ENCODE measurements around the gene NUDT1. TPM values are rescaled to one million over a fixed set of nuclear protein-coding genes. Genes with fewer than 3 reads are reported as not detected.
"Not testable (repeated sequence)": the region's sequence is repeated elsewhere in the genome, so short reads cannot be mapped to it uniquely, and the experiment has no call there.

Gene NUDT1
- total RNA-seq, 1 donor from 2014 or later = 71.2 TPM

DNA sequence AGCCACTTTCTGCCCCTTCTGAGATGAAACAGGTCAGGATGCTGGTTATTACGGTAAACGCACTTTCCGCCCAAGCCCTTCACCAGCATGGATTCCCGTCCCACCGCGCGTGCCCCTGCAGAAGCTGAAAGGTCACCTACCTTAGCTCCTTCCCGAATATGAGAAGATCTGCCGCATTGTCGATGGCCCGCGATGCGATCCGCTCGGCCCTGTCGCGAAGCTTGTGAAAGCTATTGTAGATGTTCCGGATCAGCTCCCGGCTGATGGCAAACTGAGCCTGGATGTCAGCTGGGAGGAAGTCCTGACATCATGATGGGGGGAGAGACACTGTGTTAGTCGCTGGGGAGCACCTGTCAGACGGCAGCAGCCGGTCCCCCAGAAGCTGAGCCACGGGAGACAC is 22.1 kb downstream of the NUDT1 start:
- intact Hi-C loops (cut with micrococcal nuclease) = no loop called here

DNA sequence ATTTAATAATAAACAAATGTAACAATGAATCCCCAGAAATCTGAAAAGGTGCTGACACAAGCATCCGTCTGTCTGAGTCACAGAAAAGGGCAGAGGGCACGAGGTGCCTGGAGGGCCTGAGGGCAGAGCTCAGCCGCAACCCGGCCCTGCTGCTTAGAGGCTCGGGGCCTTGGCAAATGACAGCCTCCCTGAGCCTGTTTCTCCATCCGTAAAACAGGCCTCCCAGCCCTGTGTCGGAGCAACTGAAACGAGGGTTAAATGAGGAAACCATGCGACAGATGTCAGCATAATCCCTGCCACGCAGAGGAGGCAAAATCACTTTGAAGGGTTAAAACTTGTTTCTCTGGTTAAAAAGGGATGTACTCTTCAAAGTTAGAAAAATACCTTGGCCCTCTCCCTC is 24.9 kb downstream of the NUDT1 start:
- intact Hi-C loops (cut with micrococcal nuclease) = no loop called here

DNA sequence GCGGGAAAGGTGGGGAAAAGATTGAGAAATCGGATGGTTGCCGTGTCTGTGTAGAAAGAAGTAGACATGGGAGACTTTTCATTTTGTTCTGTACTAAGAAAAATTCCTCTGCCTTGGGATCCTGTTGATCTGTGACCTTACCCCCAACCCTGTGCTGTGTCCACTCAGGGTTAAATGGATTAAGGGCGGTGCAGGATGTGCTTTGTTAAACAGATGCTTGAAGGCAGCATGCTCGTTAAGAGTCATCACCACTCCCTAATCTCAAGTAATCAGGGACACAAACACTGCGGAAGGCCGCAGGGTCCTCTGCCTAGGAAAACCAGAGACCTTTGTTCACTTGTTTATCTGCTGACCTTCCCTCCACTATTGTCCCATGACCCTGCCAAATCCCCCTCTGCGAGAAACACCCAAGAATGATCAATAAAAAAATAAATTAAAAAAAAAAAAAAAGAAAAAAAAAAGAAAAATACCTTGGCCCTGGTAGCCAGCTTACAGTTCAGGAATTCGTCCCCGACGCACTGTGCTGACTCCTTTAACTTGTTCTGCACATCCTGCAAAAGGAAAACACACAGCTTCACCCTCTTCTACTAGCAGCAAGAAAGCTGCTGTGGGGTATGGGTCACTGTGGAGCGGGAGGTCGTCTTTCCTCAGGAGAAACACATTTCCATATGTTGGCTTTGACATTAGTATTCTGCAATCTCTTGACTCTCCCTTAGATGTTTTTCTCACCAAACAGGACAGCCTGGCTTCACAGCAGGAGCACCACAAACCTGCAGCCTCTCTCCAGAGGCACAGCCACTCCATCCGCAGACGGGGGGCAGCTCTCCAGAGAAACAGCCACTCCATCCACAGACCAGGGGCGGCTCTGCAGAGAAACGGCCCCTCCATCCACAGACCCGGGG is 27.3 kb downstream of the NUDT1 start:
- intact Hi-C loops (cut with micrococcal nuclease) = not testable (repeated sequence)

DNA sequence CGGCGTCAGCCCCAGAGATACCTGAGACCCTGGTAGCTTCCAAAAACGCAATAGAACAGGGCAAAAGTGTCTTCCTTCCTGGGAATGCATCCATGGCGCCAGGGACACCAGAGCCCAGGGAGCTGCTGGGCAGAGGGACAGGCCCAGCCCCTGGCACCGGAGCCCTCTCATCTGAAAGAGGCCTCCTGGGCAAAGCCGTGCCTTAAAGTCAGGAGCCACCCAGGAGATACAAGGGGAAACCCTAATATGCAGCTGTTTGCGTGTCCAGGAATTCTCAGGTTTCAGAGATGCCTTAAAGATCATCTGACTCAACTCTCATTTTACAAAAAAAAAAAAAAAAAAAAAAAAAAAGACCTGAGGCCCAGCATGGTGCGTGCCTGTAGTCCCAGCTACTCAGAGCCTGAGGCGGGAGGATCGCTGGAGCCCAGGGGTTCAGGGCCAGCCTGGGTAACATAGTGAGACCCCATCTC is 28.0 kb downstream of the NUDT1 start:
- intact Hi-C loops (cut with micrococcal nuclease) = no loop called here

DNA sequence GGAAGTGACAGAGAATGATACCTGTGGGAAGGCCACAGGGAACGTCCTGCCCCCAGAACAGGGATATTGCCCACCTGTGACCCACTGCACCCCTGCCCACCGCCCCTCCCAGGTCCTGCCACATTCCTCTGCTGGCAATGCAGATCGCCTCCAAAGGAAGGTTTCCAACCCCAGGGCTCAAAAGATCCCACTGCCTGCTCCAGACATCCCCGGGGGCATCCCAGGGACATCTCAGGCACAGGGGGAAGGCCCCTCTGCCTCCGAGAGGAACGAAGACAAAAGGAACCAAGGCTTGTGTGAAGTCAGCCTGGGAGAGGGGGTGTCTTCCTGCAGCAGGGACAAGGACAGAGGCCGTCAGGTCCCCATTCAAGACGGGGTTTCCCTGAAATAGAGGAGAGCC is 28.5 kb downstream of the NUDT1 start:
- intact Hi-C loops (cut with micrococcal nuclease) = no loop called here

GRCh38 chr7:2271273-2272026 is 29.4 kb downstream of the NUDT1 start:
- intact Hi-C loops (cut with micrococcal nuclease) = no loop called here

- intact Hi-C loops (cut with micrococcal nuclease) = no loop called here
Observed at GRCh38 chr7:2272031-2272430, 30.0 kb downstream of the NUDT1 start.

DNA sequence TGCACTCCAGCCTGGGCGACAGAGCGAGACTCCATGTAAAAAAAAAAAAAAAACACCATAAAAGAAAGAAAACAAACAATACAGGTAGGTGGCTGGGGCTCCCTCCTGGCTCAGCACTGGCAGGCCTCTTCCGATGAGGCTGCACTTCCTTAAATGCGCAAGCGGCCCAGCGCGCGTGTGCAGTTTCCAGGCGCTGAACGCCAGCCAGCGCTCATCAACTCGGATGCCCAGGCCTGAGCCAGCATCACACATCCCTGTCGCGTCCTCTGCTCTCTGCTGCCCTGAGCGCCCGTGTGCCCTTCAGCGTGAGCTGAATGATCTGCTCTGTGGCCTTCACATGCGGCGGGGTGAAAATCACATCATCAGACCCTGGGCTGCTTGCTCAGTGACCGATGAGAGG is 31.8 kb downstream of the NUDT1 start:
- intact Hi-C loops (cut with micrococcal nuclease) = no loop called here

DNA sequence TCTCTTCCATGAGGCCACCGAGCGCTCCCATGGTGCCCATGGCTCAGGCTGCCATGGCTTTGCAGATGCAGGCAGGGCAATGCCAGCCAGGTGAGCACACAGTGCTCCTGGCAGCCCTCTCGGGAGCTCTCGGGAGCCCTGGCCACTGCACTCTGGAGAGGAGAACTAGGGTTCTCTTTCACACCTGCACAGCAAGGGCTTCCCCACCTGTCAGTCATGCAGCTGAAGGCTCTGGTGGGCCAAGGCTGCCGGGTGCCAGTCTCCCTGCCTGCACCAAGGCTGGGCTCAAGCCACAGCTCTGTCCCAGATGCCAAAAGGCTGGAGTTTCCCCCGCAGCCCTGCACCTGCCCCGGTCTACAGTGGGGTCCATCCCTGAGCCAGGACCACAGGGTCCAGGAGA is 32.6 kb downstream of the NUDT1 start:
- intact Hi-C loops (cut with micrococcal nuclease) = no loop called here

GRCh38 chr7:2275101-2275500 is 33.1 kb downstream of the NUDT1 start:
- intact Hi-C loops (cut with micrococcal nuclease) = no loop called here

DNA sequence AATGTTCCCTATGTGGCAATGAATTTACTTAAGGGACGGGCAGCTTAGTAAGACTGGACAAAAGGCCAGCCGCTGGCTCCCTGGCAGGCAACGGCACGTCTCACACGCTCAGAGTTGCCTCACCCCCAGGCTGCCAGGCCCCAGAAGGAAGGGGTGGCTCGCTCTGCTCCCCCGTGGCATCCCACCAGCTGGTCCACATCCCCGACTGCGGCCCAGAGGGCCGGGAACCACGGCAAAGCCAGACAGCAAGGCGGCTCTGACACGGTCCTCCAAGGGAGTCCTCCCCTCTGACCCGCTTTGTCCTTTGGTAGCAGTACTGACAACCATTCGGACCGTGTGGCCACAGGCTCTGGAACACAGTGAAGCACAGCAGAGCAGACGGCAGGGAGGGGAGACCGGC is 34.1 kb downstream of the NUDT1 start:
- intact Hi-C loops (cut with micrococcal nuclease) = no loop called here

DNA sequence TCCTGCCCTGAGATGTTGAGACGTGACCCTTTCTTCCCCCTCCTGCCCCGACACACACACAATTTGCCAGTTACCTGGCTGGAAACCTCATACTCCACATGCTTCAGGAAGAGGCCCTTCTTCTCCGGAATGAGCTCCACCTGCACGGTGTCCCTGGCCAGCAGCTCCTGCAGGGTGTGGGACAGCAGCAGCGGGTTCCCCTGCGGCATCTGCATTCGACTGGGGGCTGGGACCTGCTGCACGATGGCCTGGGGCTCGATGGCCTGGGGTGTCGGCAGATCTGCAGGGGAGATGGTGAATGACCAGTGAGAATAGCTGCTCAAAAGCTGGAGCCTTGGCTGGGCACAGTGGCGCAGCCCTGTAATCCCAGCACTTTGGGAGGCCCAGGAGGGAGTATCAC is 36.0 kb downstream of the NUDT1 start:
- intact Hi-C loops (cut with micrococcal nuclease) = no loop called here

DNA sequence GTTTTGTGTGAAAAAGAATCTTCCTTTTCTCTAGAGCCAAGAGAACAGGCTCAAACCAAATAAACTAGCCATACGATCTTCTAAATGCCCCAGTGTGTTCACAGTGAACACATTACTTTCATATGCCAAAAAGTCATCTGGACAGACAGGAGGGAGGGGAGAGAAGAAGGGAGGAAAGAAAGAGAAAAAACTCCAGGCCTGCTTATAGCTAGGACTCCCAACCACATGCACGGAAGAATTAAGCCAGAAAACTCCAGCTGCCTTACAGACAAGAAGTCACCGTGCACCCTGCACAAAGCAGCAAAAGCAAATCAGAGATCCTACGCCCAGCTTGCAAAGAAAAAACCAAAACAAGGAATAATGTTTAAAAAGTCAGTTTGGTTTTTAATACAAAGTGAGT is 37.9 kb downstream of the NUDT1 start:
- intact Hi-C loops (cut with micrococcal nuclease) = no loop called here

- intact Hi-C loops (cut with micrococcal nuclease) = no loop called here
Observed at GRCh38 chr7:2280424-2280823, 38.4 kb downstream of the NUDT1 start.

DNA sequence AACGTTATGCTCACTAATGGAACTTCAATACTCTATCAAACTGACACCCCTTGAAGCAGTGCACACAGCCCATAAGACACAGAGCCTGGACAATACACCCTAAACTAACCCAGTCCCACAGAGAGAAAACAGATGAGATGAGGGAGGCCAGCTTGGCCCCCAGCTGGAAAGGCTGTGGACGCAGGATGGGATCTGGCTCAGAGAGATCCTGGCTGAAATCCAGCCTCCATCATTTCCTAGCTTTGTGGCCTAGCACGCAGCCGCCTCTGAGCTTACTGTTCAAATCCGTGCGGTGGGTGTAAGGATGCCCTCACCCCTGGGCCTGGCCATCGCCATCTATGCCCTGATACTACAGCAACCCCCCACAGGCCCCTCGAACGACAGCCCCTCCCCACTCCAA is 39.5 kb downstream of the NUDT1 start:
- intact Hi-C loops (cut with micrococcal nuclease) = no loop called here

DNA sequence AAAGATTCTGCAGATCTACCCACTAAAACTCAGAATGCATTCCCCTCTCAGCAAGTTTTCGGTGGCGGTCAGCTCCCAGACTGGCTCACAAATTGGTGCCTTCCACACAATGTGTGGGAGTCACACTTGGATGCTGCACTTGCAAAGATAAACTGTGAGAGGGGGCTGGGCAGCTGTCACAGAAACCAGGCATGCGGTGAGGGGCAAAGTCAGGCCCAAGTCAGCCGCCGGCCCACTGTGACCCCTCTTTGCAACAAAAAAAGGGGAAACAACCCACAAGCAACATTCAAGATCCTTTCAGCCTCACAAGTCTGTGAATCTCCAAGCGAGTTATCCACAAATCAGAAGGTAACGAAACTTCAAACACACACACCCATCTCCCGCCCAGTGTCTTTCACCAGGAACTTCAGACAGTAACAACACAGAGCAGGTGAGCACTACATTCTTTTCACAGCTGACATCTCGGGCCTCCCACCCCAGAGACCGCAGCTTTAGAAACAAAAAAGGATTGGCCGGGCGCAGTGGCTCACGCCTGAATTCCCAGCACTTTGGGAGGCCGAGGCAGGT is 40.2 kb downstream of the NUDT1 start:
- intact Hi-C loops (cut with micrococcal nuclease) = no loop called here

DNA sequence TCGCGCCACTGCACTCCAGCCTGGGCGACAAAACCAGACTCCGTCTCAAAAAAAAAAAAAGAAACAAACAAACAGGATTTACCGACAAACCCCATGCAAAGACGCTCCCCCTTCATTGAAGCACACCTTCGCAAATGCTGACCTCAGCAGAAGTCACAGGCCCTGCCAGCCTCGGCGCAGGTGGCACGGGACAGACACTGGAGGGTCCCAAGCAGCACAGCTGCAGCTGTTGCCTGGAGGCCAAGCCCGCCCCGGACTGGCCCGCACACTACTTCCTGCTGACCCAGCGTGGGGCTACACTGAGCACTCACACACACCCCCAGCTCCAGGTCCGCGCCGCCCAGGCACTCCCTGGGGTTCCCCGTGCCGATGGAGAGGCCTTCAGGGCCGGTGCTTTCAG is 41.0 kb downstream of the NUDT1 start:
- intact Hi-C loops (cut with micrococcal nuclease) = no loop called here

DNA sequence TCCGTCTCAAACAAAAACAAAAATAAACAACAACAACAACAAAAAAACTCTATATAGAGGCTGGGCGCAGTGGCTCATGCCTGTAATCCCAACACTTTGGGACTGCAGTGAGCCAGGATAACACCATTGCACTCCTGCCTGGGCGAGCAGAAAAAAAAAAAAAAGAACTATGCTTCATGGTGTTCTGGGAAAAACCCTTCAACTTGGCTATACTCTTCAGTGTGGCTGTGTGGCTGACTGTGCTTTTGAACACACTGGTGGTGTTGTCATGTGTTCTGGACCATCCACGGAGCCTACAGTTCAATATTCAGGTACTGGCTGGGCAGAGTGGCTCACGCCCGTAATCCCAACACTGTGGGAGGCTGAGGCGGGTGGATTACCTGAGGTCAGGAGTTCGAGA is 45.7 kb downstream of the NUDT1 start:
- intact Hi-C loops (cut with micrococcal nuclease) = no loop called here

DNA sequence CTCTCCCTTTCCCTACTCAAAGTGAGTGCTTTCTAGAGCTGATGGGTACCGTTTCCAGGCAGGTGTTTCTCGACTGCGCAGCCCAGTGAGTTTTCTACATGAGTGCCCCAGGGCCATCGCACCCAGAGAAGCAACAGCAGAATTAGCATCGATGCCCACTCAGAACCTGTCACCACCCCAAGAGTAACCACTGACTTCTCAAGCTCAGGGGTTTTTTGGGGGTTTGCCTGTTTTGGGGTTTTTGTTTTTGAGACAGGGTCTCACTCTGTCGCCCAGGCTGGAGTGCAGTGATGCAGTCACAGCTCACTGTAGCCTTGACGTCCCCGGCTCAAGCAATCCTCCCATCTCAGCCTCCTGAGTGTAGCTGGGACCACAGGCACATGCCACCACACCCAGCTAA is 46.5 kb downstream of the NUDT1 start:
- intact Hi-C loops (cut with micrococcal nuclease) = no loop called here

DNA sequence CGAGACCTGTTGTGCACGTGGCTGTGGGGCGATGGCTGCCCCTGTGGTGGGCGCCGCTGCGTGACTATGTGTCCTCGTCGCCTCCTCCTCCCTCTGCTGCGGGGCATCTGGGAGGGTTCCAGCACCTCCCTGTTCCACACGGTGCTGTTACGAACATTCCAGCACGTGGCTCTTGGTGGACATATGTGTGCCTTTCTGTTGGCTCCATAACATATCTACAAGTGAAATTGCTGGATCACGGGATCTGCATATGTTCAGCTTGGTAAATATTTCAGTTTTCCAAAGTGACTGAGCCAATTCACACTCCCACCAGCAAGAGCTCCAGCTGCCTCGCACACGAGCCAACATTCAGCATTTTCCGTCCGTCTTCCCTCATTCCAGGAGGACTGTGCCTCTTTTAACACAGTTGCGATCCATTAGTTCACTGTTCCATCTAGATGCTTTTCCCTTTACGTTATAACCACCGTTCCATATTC is 47.1 kb downstream of the NUDT1 start:
- intact Hi-C loops (cut with micrococcal nuclease) = no loop called here

DNA sequence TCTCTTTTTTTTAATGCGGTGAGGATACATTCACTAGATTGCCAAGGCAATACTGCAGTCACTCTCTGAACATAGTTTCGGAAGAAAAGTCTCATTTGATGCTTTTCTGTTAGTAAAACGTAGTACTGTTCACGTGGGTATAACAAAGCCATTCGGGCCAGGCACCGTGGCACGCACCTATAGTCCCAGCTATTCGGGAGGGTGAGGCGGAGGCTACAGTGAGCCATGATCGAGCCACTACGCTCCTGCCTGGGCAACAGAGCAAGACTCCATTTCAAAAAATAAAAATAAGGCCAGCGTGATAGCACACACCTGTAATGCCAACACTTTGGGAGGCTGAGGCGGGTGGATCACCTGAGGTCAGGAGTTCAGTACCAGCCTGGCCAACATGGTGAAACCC is 47.6 kb downstream of the NUDT1 start:
- intact Hi-C loops (cut with micrococcal nuclease) = no loop called here

DNA sequence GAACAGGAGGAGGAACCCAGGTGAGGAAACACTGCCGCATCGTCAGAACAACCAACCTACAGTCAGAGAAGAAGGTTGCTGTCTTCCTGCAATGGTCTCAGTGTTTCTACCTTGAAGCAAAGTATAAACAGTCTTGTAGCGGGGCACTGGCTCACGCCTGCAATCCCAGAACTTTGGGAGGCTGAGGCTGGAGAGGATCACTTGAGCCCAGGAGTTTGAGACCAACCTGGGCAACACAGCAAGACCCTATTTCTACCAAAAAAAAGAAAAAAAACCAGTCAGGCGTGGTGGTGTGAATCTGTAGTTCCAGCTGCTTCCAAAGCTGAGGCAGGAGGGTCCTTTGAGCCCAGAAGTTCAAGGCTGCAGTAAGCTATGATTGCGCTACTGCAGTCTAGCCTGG is 48.9 kb downstream of the NUDT1 start:
- intact Hi-C loops (cut with micrococcal nuclease) = no loop called here

All from T-helper 1 cell treated with Interleukin-12 subunit alpha and Interleukin-12 subunit beta and Interleukin-4 antibody, amounts not matched to agents 30 ng/mL and 1 ng/mL, for 36 hours (primary cell).